Caco-2 (cell line): ENCODE measurements around the gene COPZ2. TPM values are rescaled to one million over a fixed set of nuclear protein-coding genes. Genes with fewer than 3 reads are reported as not detected.

ENCODE experiments used
- BruUV-seq: library from RNA; stranded (reverse); fragments of 400-500 nt; replicated peaks from 2 replicates; lab custom pipeline; 2021; lab: Mats Ljungman, UMichigan
- CTCF ChIA-PET: fragments of 300-600 bp; sonication (Branson Sonifier 250); formaldehyde crosslinking; loops from one replicate; lab custom pipeline; 2022; ENCODE audit warnings: antibody characterized with exemption; lab: Charles Lee
- POLR2A ChIA-PET: fragments of 300-600 bp; sonication (Branson Sonifier 250); formaldehyde crosslinking; loops from one replicate; lab custom pipeline; 2022; ENCODE audit warnings: antibody characterized with exemption; lab: Charles Lee
- DNase-seq, 2 experiments: peaks; one replicate each; pipeline versions ENCODE4 v3.0.0 to v3.0.0-alpha.2; 2020 to 2022
- H3K27me3 ChIP-seq: replicated peaks from 2 replicates; pipeline ENCODE4 v1.6.0; 2011; ENCODE audit warnings: low read length; ENCODE audit not compliant: control insufficient read depth, insufficient read depth
- H3K36me3 ChIP-seq: 2 replicates; pipeline ENCODE4 v1.5.1; 2011; ENCODE audit warnings: low read length; ENCODE audit not compliant: control insufficient read depth, insufficient read depth
- H3K4me1 ChIP-seq: fragments of 250-450 bp; sonication (Bioruptor Pico); 2 replicates; pipeline ENCODE4 v1.5.1; 2020; ENCODE audit warnings: mild to moderate bottlenecking
- H3K4me3 ChIP-seq: 2 replicates; pipeline ENCODE4 v1.5.1; 2011; ENCODE audit warnings: low read depth, mild to moderate bottlenecking, control low read depth, low read length
- H3K9me3 ChIP-seq: fragments of 250-450 bp; sonication (Bioruptor Pico); 2 replicates; pipeline ENCODE4 v1.5.1; 2020; ENCODE audit warnings: mild to moderate bottlenecking, moderate library complexity
- H3K27ac Mint-ChIP-seq: one replicate; pipeline ENCODE4 v1.8.0; 2022; ENCODE audit warnings: mixed read lengths; ENCODE audit not compliant: unreplicated experiment
- H3K27me3 Mint-ChIP-seq: one replicate; pipeline ENCODE4 v1.8.0; 2022; ENCODE audit warnings: mixed read lengths; ENCODE audit not compliant: insufficient read depth, unreplicated experiment
- H3K36me3 Mint-ChIP-seq: one replicate; pipeline ENCODE4 v1.8.0; 2022; ENCODE audit warnings: mild to moderate bottlenecking, mixed read lengths; ENCODE audit not compliant: insufficient read depth, unreplicated experiment
- H3K4me1 Mint-ChIP-seq: one replicate; pipeline ENCODE4 v1.8.0; 2022; ENCODE audit warnings: low read depth, mixed read lengths; ENCODE audit not compliant: unreplicated experiment
- H3K4me3 Mint-ChIP-seq: one replicate; pipeline ENCODE4 v1.8.0; 2022; ENCODE audit warnings: mild to moderate bottlenecking, moderate library complexity, mixed read lengths; ENCODE audit not compliant: unreplicated experiment
- H3K9me3 Mint-ChIP-seq: one replicate; pipeline ENCODE4 v1.8.0; 2022; ENCODE audit warnings: mixed read lengths; ENCODE audit not compliant: unreplicated experiment
- intact Hi-C: fragments of 100-400 bp; cut with micrococcal nuclease; formaldehyde crosslinking; loops from one replicate; pipeline ENCODE4 v1.10.0; 2022; ENCODE audit not compliant: unreplicated experiment
- total RNA-seq: library from RNA; stranded (reverse); gene quantifications from 2 replicates; pipeline ENCODE4 v1.2.3, GENCODE V29; 2022
- TF ChIP-seq, protein P1 (sequence below), 2 experiments: fragments of 200-600 bp in 1 of 2; IDR thresholded peaks; 1 replicate in 1 of 2; 2 replicates in 1 of 2; pipeline versions ENCODE4 v1.5.1 to v1.8.0; 2011 to 2022; ENCODE audit warnings: antibody characterized with exemption in 1 of 2, control low read depth in 1 of 2, inconsistent platforms in 1 of 2, low read depth in 1 of 2, low read length in 1 of 2, mild to moderate bottlenecking in 1 of 2, moderate library complexity in 1 of 2; ENCODE audit not compliant: insufficient read depth in 1 of 2, severe bottlenecking in 1 of 2, unreplicated experiment in 1 of 2

Gene COPZ2
- total RNA-seq, 1 experiment from 2014 or later = 6.7 TPM

DNA sequence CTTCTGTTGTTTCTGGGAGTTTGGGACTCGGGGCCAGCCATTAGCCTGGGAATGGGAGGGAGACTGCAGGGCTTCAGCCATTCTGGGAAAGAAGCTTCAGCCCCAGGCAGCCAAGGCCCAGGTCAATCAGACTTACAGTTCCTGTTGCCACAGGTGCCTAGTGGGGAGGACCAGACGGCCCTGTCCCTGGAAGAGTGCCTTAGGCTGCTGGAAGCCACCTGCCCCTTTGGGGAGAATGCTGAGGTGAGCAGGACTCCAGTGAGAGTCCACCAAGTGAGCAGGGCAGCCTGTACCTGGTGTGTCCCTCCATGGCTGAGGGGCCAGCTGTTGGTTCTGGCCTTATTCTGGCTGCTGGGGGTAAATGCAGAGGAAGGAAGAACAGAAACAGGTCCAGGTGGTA, 19.3 kb upstream of the COPZ2 start:
- H3K4me1 Mint-ChIP-seq = peaks cover 40% of the 10 kb centered on the region
- H3K27me3 ChIP-seq = no peaks in the 10 kb centered on the region

DNA sequence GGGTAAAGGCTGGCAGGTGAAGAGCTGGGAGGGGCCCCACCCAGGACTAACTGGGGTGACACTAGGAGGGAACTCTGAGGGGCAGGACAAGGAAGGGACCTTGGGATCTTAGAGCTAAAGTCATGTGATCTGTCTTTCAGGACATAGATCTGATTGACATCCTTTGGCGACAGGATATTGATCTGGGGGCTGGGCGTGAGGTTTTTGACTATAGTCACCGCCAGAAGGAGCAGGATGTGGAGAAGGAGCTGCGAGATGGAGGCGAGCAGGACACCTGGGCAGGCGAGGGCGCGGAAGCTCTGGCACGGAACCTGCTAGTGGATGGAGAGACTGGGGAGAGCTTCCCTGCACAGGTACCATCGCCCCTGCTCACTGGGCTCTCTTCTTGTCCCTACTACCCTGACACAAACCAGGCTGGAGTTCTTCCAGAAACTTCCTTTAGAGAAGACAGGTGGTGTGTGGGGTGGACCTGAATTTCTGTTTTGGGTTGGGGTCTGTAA, 18.7 kb upstream of the COPZ2 start:
- TF ChIP-seq, protein P1, sequence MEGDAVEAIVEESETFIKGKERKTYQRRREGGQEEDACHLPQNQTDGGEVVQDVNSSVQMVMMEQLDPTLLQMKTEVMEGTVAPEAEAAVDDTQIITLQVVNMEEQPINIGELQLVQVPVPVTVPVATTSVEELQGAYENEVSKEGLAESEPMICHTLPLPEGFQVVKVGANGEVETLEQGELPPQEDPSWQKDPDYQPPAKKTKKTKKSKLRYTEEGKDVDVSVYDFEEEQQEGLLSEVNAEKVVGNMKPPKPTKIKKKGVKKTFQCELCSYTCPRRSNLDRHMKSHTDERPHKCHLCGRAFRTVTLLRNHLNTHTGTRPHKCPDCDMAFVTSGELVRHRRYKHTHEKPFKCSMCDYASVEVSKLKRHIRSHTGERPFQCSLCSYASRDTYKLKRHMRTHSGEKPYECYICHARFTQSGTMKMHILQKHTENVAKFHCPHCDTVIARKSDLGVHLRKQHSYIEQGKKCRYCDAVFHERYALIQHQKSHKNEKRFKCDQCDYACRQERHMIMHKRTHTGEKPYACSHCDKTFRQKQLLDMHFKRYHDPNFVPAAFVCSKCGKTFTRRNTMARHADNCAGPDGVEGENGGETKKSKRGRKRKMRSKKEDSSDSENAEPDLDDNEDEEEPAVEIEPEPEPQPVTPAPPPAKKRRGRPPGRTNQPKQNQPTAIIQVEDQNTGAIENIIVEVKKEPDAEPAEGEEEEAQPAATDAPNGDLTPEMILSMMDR (IDR thresholded peaks at IDR 0.05; ENCODE audit: insufficient read depth in 1 of 2, low read depth in 1 of 2, low read length in 1 of 2, severe bottlenecking in 1 of 2, unreplicated experiment in 1 of 2) = no peak
- ChIA-PET POLR2A (interaction anchor here (0.5 to 4.2 kb wide), 6 partner anchors 8 to 115 kb away, joined by 3 to 27 read pairs (median 4); partner anchors contain the start of genes NFE2L1 and PNPO), CTCF (interaction anchor here (0.6 to 2.6 kb wide), 3 partner anchors 30 to 95 kb away, joined by 3 to 31 read pairs (median 5); partner anchors contain the start of gene SNX11)
- Mint-ChIP-seq H3K9me3 (no peaks in the 10 kb centered on the region), H3K27me3 (no peaks in the 10 kb centered on the region), H3K36me3 (peaks cover 87% of the 10 kb centered on the region), H3K27ac (peak overlapping the region; percentile 97), H3K4me1 (peaks cover 40% of the 10 kb centered on the region), H3K4me3 (peak overlapping the region; percentile 7)
- Histone ChIP-seq H3K36me3 (peaks cover 33% of the 10 kb centered on the region), H3K4me1 (peaks cover 25% of the 10 kb centered on the region), H3K9me3 (no peaks in the 10 kb centered on the region), H3K4me3 (no peak overlapping the region), H3K27me3 (no peaks in the 10 kb centered on the region)
- no TSS peak for BruUV-seq
- intact Hi-C loops = no loop called here
- no peak for DNase-seq

More for the DNA sequence above, 19.3 kb upstream of the COPZ2 start:
- ChIA-PET POLR2A (interaction anchor here (1.5 to 4.2 kb wide), 3 partner anchors 8 to 12 kb away, joined by 6 to 27 read pairs (median 12); partner anchors contain the start of gene NFE2L1), CTCF (interaction anchor here (0.6 to 2.6 kb wide), 2 partner anchors 31 to 94 kb away, joined by 3 to 31 read pairs; no protein-coding TSS in a partner anchor)
- TF ChIP-seq, protein P1 (IDR thresholded peaks at IDR 0.05; ENCODE audit: insufficient read depth in 1 of 2, low read depth in 1 of 2, low read length in 1 of 2, severe bottlenecking in 1 of 2, unreplicated experiment in 1 of 2) = no peak
- no peaks in the 10 kb centered on the region for H3K9me3 ChIP-seq
- peaks cover 25% of the 10 kb centered on the region for H3K4me1 ChIP-seq
- H3K9me3 Mint-ChIP-seq = no peaks in the 10 kb centered on the region
- peaks cover 33% of the 10 kb centered on the region for H3K36me3 ChIP-seq
- no peak overlapping the region for H3K4me3 Mint-ChIP-seq
- peak overlapping the region; percentile 97 for H3K27ac Mint-ChIP-seq
- DNase-seq = no peak
- intact Hi-C loops = no loop called here
- H3K36me3 Mint-ChIP-seq = peaks cover 87% of the 10 kb centered on the region
- BruUV-seq = no TSS peak
- no peak overlapping the region for H3K4me3 ChIP-seq
- H3K27me3 Mint-ChIP-seq = no peaks in the 10 kb centered on the region

DNA sequence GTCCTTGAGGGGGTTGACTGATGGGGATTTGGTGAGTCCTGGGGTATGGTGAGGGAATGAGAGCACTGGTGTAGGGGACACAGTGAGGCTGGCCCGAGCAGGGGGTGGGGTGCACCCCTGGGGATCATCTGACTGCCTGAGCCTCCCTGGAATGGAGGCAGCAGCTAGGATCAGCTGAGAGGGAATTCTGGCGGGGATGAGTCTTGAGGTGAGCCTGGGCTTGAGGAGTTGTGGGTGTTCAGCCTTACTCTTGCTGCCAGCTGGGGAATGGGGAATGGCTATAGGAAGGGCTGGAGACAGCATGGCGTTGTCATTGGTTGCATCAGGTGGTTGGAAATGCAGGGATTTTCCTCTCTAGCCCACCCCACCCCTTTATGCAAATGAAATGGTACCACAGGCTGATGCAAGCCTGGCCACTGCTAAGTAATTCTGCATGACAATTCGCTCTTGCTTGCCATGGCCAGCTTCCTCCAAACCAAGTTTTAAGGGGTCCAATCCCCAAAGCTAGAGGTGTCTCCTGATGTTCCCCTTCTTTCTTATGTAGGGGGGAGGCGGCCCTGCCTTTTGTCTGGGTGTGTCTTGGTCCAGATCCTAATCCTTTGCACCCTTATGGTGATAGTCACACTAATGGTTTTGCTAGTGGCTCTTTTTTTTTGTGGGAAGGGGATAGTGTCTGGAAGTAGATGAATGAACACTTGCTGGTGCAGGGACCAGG, 18.1 kb upstream of the COPZ2 start:
- H3K4me1 Mint-ChIP-seq = peaks cover 43% of the 10 kb centered on the region

More for the DNA sequence above, 18.1 kb upstream of the COPZ2 start:
- peak overlapping the region; percentile 97 for H3K27ac Mint-ChIP-seq
- peak overlapping the region; percentile 18 for H3K4me3 Mint-ChIP-seq
- Histone ChIP-seq H3K9me3 (no peaks in the 10 kb centered on the region), H3K4me1 (peaks cover 25% of the 10 kb centered on the region), H3K27me3 (no peaks in the 10 kb centered on the region), H3K36me3 (peaks cover 39% of the 10 kb centered on the region), H3K4me3 (no peak overlapping the region)
- intact Hi-C loops = no loop called here
- TF ChIP-seq, protein P1 (IDR thresholded peaks at IDR 0.05; ENCODE audit: insufficient read depth in 1 of 2, low read depth in 1 of 2, low read length in 1 of 2, severe bottlenecking in 1 of 2, unreplicated experiment in 1 of 2) = no peak
- ChIA-PET CTCF (interaction anchor here (1.5 to 2.6 kb wide), 3 partner anchors 13 to 52 kb away, joined by 5 to 31 read pairs (median 10); partner anchors contain the start of gene SNX11), POLR2A (interaction anchor here (0.5 to 4.2 kb wide), 8 partner anchors 7 to 115 kb away, joined by 3 to 27 read pairs (median 4); partner anchors contain the start of genes NFE2L1 and PNPO)
- BruUV-seq = no TSS peak
- peak; percentile 82 to 93 for DNase-seq
- no peaks in the 10 kb centered on the region for H3K9me3 Mint-ChIP-seq
- peaks cover 87% of the 10 kb centered on the region for H3K36me3 Mint-ChIP-seq
- H3K27me3 Mint-ChIP-seq = no peaks in the 10 kb centered on the region
